Testis (tissue), 3 donors: ENCODE data around the gene ZBTB7B. TPM values are rescaled to one million over a fixed set of nuclear protein-coding genes. Genes with fewer than 3 reads are reported as not detected.

Experiments
- DNase-seq: peaks from one replicate; pipeline ENCODE4 v3.0.0-alpha.2; 2019
- H3K27ac ChIP-seq, 2 donors: fragments of 200-600 bp; sonication (generic); one replicate each; pipeline ENCODE4 v1.5.1; 2019
- H3K27me3 ChIP-seq: fragments of 200-600 bp; sonication (generic); one replicate; pipeline ENCODE4 v1.5.1; 2019
- H3K36me3 ChIP-seq: fragments of 200-600 bp; sonication (generic); one replicate; pipeline ENCODE4 v1.5.1; 2017; ENCODE audit warnings: low read depth; ENCODE audit errors: missing control alignments
- H3K4me1 ChIP-seq: fragments of 200-600 bp; sonication (generic); one replicate; pipeline ENCODE4 v1.5.1; 2019
- H3K4me3 ChIP-seq, 2 donors: fragments of 200-600 bp; sonication (generic); one replicate each; pipeline ENCODE4 v1.5.1; 2017 to 2019
- H3K9me3 ChIP-seq: fragments of 200-600 bp; sonication (generic); one replicate; pipeline ENCODE4 v1.5.1; 2017
- POLR2A ChIP-seq: fragments of 450-650 bp; IDR thresholded peaks from one replicate; pipeline ENCODE4 v1.6.1; 2017; ENCODE audit warnings: antibody characterized with exemption, mild to moderate bottlenecking, moderate library complexity
- WGBS, 2 donors: methylation state at CpG; one replicate each; pipeline ENCODE4 v1.1.5; 2018; 5-methylcytosine and 5-hydroxymethylcytosine counted together
- intact Hi-C: fragments of 100-400 bp; cut with DNase I; formaldehyde crosslinking; loops from one replicate; pipeline ENCODE4 v1.15.1; 2023; ENCODE audit warnings: low total_unique reads
- polyA plus RNA-seq: library from polyadenylated mRNA; stranded (reverse); fragments of 350-450 nt; fragmentation: Illumina TruSeq; extraction: RNeasy Lipid Tissue Mini Kit (QIAGEN cat#74804); gene quantifications from one replicate; pipeline ENCODE4 v1.2.3, GENCODE V29; 2014; ENCODE audit warnings: low read depth, low replicate concordance; ENCODE audit not compliant: insufficient read depth
- total RNA-seq, 2 donors: library from RNA; depleted of rRNA; stranded (reverse); fragments of >200 nt; gene quantifications; one replicate each; pipeline ENCODE4 v1.2.3, GENCODE V29; 2016
- TF ChIP-seq, protein P1 (sequence below), 3 experiments: fragments of 450-650 bp in 2 of 3; fragments of 200-600 bp in 1 of 3; sonication (generic) in 1 of 3; IDR thresholded peaks; one replicate each; pipeline ENCODE4 v1.5.1; 2016 to 2019; ENCODE audit warnings: antibody characterized with exemption in 3 of 3, mild to moderate bottlenecking in 2 of 3, moderate library complexity in 1 of 3

Gene ZBTB7B
- total and polyA plus RNA-seq, 3 donors from 2014 or later: 18.6 to 22.4 (median 21.1) TPM

DNA sequence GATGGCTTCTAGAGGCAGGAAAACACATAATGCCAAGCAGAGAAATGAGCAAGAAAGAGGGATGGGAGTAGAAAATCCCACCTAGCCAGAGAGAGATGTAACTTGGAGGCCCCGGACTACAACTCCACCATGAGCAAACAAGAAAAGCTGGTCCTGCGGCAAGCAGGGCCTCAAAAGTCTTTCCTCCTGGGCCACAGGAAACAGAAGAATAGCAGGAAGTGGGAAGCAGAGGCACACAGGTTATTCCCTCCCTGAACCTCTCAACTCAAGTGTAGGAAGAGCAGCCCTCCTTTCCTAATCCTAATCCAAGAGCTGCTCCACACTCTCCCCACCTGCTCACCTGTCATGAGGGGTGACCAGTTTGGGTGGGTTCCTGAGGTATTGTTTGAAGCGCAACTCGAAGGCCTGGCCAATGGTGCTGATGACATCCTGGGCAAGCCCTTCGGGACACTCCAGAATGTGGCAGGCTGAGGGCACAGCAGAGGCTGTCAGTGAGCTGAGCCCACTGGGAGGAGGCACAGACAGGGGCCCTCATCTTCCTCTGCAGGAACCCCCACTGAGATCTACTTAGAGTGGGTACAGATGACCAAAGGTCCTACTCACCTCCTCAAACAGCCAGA, 35.2 kb upstream of the ZBTB7B start:
- Histone ChIP-seq H3K4me3 (no peak overlapping the region), H3K4me1 (peaks cover 40% of the 10 kb centered on the region), H3K9me3 (no peaks in the 10 kb centered on the region), H3K27ac (peak overlapping the region in 1 of 2 donors; percentile 23), H3K36me3 (no peaks in the 10 kb centered on the region), H3K27me3 (no peaks in the 10 kb centered on the region)
- intact Hi-C loops: no loop called here
- 86% methylated on average over 5 of the region's 5 CpGs for WGBS, 2 donors
- no peak for DNase-seq
- TF ChIP-seq, protein P1, sequence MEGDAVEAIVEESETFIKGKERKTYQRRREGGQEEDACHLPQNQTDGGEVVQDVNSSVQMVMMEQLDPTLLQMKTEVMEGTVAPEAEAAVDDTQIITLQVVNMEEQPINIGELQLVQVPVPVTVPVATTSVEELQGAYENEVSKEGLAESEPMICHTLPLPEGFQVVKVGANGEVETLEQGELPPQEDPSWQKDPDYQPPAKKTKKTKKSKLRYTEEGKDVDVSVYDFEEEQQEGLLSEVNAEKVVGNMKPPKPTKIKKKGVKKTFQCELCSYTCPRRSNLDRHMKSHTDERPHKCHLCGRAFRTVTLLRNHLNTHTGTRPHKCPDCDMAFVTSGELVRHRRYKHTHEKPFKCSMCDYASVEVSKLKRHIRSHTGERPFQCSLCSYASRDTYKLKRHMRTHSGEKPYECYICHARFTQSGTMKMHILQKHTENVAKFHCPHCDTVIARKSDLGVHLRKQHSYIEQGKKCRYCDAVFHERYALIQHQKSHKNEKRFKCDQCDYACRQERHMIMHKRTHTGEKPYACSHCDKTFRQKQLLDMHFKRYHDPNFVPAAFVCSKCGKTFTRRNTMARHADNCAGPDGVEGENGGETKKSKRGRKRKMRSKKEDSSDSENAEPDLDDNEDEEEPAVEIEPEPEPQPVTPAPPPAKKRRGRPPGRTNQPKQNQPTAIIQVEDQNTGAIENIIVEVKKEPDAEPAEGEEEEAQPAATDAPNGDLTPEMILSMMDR (IDR thresholded peaks at IDR 0.05): no peak
- no peak for TF ChIP-seq POLR2A

GRCh38 chr1:154968731-154969130, 33.9 kb upstream of the ZBTB7B start:
- Histone ChIP-seq H3K9me3 (no peaks in the 10 kb centered on the region), H3K36me3 (no peaks in the 10 kb centered on the region), H3K27ac (peak overlapping the region; percentile 88 to 99), H3K4me3 (no peak overlapping the region), H3K27me3 (no peaks in the 10 kb centered on the region), H3K4me1 (peaks cover 41% of the 10 kb centered on the region)
- 84 to 90% methylated on average over 3 of the region's 3 CpGs for WGBS, 2 donors
- DNase-seq: no peak
- TF ChIP-seq, protein P1 (IDR thresholded peaks at IDR 0.05): no peak
- TF ChIP-seq POLR2A: no peak
- intact Hi-C loops: no loop called here

DNA sequence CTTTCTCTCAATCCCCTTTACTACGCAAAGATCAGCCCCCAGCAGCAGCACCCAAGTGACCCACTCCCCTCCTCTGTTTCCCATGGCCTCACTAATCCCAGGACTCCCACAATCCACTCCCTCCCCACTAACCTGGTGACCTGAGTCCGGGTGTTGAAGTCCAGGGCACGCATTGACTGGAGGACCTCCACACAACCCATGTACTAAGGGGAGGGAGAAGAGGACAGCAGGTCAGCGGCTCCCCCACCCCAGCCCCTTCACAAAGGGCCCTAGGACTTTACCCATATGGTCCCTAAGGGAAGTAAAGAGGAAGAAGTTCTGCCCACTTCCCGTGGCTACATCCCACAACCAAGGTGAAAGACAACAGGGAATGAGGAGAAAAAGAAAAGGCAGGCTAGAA, 33.4 kb upstream of the ZBTB7B start:
- no peaks in the 10 kb centered on the region for H3K36me3 ChIP-seq
- H3K9me3 ChIP-seq: no peaks in the 10 kb centered on the region
- peaks cover 41% of the 10 kb centered on the region for H3K4me1 ChIP-seq
- no peaks in the 10 kb centered on the region for H3K27me3 ChIP-seq
- intact Hi-C loops: no loop called here
- H3K4me3 ChIP-seq: no peak overlapping the region
- TF ChIP-seq, protein P1 (IDR thresholded peaks at IDR 0.05): no peak
- TF ChIP-seq POLR2A: no peak
- H3K27ac ChIP-seq: peak overlapping the region; percentile 88 to 99
- 48 to 75% methylated on average over 5 of the region's 5 CpGs for WGBS, 2 donors
- DNase-seq: no peak

DNA sequence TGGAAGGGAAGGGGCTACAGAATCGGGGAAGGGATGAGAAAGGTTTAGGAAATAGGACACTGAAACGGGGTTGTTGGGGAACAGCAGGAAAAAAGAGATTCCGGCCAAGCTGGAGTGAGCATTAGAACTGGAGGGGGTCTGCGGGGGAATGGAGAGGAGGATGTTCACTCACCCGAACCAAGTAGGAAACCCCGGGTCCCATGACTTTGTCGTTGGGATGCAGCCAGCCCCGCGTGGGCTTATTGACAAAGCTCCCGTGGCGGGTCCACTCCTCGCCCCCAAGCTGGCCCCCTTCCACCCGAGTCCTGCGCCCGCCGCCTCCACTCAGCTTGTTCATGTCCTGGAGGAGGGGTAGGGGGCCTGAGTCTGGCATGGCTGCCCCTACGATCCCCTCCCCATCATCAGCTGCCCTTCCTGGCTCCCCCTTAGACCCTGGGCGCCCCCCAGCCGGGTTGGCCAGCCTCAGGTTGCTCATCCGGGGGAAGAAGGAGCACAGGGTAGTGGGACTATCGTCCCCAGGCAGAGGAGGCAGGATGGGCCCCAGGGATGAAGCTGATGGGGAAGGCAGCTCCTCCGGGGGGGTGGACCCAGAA, 32.6 kb upstream of the ZBTB7B start:
- H3K4me1 ChIP-seq: peaks cover 41% of the 10 kb centered on the region
- H3K27ac ChIP-seq: peak overlapping the region; percentile 88 to 99
- no peaks in the 10 kb centered on the region for H3K36me3 ChIP-seq
- H3K27me3 ChIP-seq: no peaks in the 10 kb centered on the region
- H3K9me3 ChIP-seq: no peaks in the 10 kb centered on the region
- WGBS, 2 donors: 24 to 28% methylated on average over 13 to 22 of the region's 22 CpGs
- intact Hi-C loops: no loop called here
- no peak for DNase-seq
- peak overlapping the region; percentile 40 to 46 for H3K4me3 ChIP-seq
- TF ChIP-seq, protein P1 (IDR thresholded peaks at IDR 0.05): no peak
- no peak for TF ChIP-seq POLR2A
